Forelimb muscle (tissue), 1 donor: ENCODE measurements around the gene HEXD. TPM values are rescaled to one million over a fixed set of nuclear protein-coding genes. Genes with fewer than 3 reads are reported as not detected.
"Not testable (repeated sequence)": the region's sequence is repeated elsewhere in the genome, so short reads cannot be mapped to it uniquely, and the experiment has no call there.

Source experiments
- DNase-seq: peaks from one replicate; pipeline ENCODE4 v3.0.0-alpha.2; 2013; ENCODE audit warnings: low read depth
- polyA plus RNA-seq: library from polyadenylated mRNA; unstranded; fragments of 120-200 nt; gene quantifications from one replicate; pipeline ENCODE4 v1.2.1, GENCODE V29; 2013; ENCODE audit not compliant: insufficient read length

The HEXD gene
- polyA plus RNA-seq, 1 donor, result 19.6 TPM

DNA sequence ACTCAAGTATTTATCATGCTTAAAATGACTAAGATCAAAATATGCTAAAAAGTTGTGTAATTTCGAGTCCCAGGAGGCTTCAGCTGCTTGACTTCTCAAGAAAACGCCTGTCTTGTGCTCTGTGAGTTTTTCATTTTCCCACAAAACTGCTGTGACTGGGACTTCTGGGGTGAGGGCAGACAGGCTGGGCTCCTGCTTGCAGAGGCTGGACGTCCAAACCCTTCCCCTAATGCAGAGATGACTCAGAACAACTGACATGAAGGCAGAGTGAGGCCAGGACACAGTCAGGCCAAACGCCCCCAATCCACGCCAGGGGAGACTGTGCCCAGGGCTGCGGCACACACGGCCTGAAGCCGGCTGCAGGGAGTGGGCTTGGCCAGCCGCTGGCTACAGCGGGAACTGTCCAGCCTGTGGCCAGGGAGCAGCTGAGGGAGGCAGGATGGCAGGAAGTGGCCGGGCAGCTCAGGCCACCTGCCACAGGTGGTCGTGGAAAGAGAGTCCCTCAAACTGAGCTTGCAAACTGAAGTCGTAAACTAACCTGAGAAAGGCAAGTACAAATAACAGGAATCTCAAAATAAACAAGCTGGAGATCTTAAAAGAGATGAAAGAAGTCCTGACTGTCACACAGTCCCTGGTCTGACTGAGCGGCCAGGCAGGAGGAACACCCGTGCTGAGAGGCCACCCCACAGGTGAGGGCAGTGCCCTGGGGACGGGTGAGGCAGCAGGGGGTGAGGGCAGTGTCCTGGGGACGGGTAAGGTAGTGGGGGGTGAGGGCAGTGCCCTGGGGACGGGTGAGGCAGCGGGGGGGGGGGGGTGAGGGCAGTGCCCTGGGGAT, 21.3 kb upstream of the HEXD start:
- no peak for DNase-seq

DNA sequence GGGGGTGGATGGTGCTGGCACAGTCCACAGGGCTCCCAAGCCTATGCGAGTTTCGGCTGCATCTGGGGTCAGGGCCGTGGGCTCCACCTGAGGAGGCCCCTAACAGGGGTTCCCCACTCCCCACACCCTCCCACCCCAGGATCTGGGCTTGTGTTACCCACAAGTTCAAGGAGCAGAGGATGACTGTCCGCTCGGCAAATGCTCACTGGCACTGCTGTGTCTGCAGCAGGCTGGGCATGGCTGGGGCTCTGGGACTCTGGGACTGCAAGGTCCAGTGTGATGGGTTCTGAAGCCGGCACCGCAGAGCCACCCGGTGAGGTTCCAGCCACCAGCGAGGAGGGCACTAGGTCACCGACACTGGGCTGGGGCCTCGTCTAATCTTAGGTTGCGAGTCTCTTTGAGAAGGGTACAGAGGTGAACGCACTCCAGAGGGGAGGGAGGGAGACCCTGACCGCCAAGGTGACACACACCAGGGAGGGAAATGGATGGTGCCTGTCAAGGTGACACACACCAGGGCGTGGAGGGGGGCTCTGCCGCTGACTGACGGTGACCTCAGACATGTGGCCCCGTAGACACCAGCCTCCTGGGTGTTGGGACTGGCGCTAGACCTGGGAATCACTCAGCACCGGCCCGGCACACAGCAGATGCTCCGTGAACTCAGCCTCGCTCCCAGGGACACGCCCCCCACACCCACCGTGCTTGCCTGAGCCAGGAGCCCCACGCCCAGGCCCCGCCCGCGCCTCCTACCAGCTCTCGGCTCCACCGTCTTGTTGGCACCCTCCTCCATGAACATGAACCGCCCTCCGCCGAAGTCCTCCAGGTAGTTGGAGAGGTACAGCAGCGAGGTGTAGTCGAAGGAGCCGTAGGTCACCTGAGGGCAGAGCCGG, 20.5 kb upstream of the HEXD start:
- DNase-seq, result no peak

DNA sequence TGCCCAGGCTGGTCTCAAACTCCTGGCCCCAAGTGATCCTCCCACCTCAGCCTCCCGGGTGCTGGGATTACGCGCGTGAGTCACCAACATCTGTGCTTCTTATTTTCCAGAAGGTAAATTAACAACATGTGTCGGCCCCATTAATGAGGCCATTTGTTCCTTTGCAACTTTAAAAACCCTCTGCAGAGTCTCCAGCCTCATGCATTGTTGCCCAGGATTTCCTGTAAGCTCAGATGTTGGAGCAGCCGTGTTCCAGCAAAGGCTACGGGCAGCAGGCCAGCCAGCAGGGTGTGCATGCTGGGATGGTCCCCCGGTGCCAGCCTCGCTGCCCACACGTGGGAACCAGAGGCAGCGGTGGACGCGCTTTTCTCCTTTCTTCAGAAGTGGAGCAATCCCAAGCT, 19.1 kb upstream of the HEXD start:
- no peak for DNase-seq

- DNase-seq, result no peak
These were observed 18.5 kb upstream of the HEXD start for GRCh38 chr17:82399601-82400101.

- DNase-seq, result no peak
These were observed 17.9 kb upstream of the HEXD start for GRCh38 chr17:82400206-82400605.

- no peak for DNase-seq
These were observed 17.3 kb upstream of the HEXD start for GRCh38 chr17:82400830-82401229.

- DNase-seq, result no peak
These were observed 15.3 kb upstream of the HEXD start for GRCh38 chr17:82402865-82403264.

- DNase-seq, result no peak
These were observed 14.2 kb upstream of the HEXD start for GRCh38 chr17:82403662-82404660.

DNA sequence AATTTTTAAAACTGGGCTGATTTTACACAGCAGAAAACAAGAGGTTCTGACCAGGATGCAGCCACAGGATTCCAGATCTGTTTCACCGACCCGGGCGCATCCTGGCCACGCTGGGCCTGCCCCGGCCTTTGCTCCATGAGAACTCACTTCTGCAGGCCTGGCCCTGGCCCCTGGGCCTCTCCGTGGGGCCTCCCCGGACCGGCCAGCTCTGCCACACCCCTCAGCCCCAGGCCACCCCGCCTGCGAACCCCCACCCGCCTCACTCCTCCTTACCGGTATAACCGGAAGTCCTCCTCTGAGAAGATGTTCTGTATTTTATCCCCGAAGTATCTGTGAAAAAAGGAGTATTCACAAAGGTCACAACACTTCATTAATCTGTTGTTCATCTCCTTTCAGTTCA, 13.1 kb upstream of the HEXD start:
- no peak for DNase-seq

- no peak for DNase-seq
These were observed 11.9 kb upstream of the HEXD start for GRCh38 chr17:82406131-82406671.

DNA sequence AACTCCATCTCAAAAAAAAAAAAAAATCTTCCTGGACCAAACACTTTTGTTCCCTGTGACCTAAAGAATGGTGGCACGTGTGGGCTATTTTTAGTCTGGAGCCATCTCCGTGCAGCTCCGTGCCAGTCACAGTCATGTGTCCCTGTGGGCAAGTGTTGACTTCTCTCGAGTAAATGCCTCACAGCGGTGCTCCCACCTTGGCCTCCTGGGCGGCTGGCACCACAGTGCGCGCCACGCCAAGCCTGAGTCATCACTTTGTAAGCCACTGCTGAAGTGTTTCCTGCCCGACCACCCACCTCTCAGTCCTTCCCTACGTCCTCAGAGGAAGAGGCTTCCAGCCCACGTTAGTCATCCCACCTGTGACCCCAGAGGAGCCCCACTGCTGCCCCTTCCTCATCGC, 10.9 kb upstream of the HEXD start:
- DNase-seq, result no peak

GRCh38 chr17:82408288-82408937, 9.7 kb upstream of the HEXD start:
- no peak for DNase-seq

DNA sequence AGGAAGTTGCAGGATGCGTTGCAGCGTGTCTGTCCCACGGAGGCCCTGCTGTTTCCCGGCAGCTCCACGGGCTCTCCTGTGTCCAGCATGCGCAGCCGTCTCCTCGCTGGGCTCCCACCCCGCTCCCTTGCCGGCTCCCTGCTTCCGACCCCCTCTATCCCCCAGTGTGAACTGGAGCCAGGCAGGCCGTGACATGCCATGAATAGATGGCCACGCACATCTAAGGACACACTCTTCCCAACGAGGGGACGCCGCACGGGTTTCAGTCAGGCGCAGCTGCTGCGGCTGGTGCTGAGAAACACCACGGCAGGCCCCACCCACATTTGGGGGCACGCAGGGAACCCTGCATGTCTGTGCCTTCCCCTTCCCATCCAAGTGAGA, 9.2 kb upstream of the HEXD start:
- no peak for DNase-seq

- no peak for DNase-seq
These were observed 8.0 kb upstream of the HEXD start for GRCh38 chr17:82410014-82410716.

DNA sequence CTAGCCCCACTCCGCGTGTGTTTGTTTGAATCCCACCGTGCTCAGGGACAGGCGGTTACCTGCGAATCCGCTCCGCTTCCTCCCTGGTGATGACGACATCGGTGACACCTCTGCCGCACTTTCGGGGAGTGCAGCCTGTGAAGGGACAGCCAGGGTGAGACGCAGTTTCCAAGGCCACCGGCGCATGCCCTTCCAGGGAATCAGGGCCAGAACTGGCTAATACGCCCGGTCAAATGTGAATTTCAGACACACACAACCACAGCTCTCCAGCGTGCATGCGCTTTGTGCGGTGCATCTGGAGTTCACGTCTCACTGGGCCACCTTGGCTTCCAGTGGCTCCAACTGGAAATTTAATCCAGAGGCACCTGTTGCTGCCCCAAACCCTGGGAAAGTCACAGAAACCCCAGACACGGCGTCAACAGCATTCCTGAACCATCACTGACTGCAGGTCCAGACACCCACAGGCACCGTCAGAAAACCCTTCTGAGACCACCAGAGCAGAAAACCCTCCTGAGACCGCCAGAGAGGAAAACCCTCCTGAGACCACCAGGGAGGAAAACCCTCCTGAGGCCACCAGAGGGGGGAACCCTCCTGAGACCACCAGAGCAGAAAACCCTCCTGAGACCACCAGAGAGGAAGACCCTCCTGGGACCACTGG, 6.6 kb upstream of the HEXD start:
- DNase-seq, result no peak

- DNase-seq, result not testable (repeated sequence)
These were observed 6.1 kb upstream of the HEXD start for GRCh38 chr17:82412081-82412480.

DNA sequence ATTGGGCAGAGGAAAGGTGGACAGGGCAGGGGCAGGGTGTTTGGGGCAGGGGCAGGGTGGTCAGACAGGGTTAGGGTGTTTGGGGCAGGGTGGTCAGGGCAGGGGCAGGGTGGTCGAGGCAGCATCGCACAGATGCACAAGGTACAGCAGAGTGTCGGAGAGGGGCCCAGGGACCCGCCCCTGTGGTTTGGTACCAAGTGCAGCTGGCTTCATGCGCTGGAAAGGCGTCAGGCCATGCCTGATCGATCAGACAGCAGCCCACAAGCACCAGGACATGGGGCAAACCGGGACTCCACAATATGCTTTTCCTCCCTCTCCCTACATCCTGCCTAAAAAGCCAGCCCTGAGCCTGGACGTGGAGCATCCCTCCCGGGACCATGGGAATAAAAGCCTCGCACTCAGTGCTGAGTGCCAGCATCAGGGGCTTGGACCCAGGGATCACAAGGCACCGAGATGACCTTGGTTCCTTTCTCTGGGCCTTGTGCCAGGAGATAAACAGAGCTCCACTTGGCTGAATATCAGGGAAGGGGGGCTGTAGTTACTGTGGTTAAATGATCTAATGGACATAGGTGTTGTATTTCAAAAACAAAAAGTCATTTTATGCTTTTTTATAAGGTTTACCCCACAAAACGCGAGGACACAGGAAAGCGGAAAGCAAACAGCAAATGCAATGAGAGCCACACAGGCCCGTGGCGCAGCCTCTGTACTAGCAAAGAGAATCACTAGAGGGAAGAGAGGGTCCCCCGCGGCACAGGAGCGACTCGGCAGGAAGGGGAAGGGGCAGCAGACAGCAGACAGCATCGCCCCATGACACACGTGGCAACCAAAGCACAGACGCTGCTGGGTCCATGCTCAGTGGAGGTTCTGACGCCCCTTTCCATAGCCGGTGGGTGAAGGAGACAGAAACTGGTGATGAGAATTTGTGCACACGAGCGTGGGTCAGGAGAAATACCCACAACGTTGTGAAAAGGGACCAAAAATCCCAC, 5.3 kb upstream of the HEXD start:
- no peak for DNase-seq
